Uterus (tissue), 4 donors: ENCODE measurements around the gene FEM1A. TPM values are rescaled to one million over a fixed set of nuclear protein-coding genes. Genes with fewer than 3 reads are reported as not detected.
"Not testable (repeated sequence)": the region's sequence is repeated elsewhere in the genome, so short reads cannot be mapped to it uniquely, and the experiment has no call there.

Source experiments
- DNase-seq, 2 donors: peaks; one replicate each; pipeline ENCODE4 v3.0.0-alpha.2; 2019 to 2020
- H3K27ac ChIP-seq, 2 donors: fragments of 200-600 bp; sonication (generic); 1 replicate in 1 of 2; 2 replicates in 1 of 2; pipeline ENCODE4 v1.5.1; 2016 to 2018
- H3K27me3 ChIP-seq, 2 donors: fragments of 200-600 bp; sonication (generic); one replicate each; pipeline ENCODE4 v1.5.1; 2018 to 2019; ENCODE audit warnings: control low read depth in 1 of 2
- H3K36me3 ChIP-seq, 2 donors: fragments of 200-600 bp; sonication (generic); one replicate each; pipeline ENCODE4 v1.5.1; 2019; ENCODE audit warnings: control low read depth in 1 of 2
- H3K4me1 ChIP-seq, 2 donors: fragments of 200-600 bp; sonication (generic); one replicate each; pipeline ENCODE4 v1.5.1; 2018 to 2019; ENCODE audit warnings: control low read depth in 1 of 2
- H3K4me3 ChIP-seq, 2 donors: fragments of 200-600 bp; sonication (generic); 1 replicate in 1 of 2; 2 replicates in 1 of 2; pipeline ENCODE4 v1.5.1; 2018 to 2019; ENCODE audit warnings: mild to moderate bottlenecking in 1 of 2
- H3K9me3 ChIP-seq, 2 donors: fragments of 200-600 bp; sonication (generic); one replicate each; pipeline ENCODE4 v1.5.1; 2019; ENCODE audit warnings: control low read depth in 1 of 2
- POLR2A ChIP-seq, 2 donors: fragments of 450-650 bp; IDR thresholded peaks; one replicate each; pipeline ENCODE4 v1.6.1; 2016; ENCODE audit warnings: antibody characterized with exemption in 2 of 2, mild to moderate bottlenecking in 1 of 2, moderate library complexity in 1 of 2
- intact Hi-C: fragments of 100-400 bp; cut with DNase I; formaldehyde crosslinking; loops from one replicate; pipeline ENCODE4 v1.15.1; 2023; ENCODE audit warnings: low total_unique reads
- total RNA-seq, 4 donors: library from RNA; depleted of rRNA in 3 of 4; stranded (reverse); fragments of >200 nt in 3 of 4; gene quantifications; one replicate each; pipeline versions ENCODE4 v1.1.0 to v1.2.4, GENCODE V29; 2014 to 2023
- TF ChIP-seq, protein P1 (sequence below), 4 experiments: fragments of 200-600 bp in 2 of 4; fragments of 450-650 bp in 2 of 4; sonication (generic) in 2 of 4; IDR thresholded peaks; one replicate each; pipeline ENCODE4 v1.5.1; 2016 to 2019; ENCODE audit warnings: antibody characterized with exemption in 4 of 4, mild to moderate bottlenecking in 2 of 4, moderate library complexity in 1 of 4
- donor health status: DM: yes; HTN: yes; CAD: no.

FEM1A gene
- total RNA-seq, 4 donors from 2014 or later: 9.4 to 12.4 (median 10.6) TPM

GRCh38 chr19:4803736-4804695 is 12.5 kb downstream of the FEM1A start:
- intact Hi-C loops: no loop called here
- Histone ChIP-seq H3K36me3 (no peaks in the 10 kb centered on the region), H3K27me3 (no peaks in the 10 kb centered on the region), H3K27ac (no peak overlapping the region), H3K9me3 (no peaks in the 10 kb centered on the region), H3K4me1 (no peaks in the 10 kb centered on the region), H3K4me3 (no peak overlapping the region)
- no peak for TF ChIP-seq POLR2A (IDR thresholded peaks at IDR 0.05)
- TF ChIP-seq, protein P1, sequence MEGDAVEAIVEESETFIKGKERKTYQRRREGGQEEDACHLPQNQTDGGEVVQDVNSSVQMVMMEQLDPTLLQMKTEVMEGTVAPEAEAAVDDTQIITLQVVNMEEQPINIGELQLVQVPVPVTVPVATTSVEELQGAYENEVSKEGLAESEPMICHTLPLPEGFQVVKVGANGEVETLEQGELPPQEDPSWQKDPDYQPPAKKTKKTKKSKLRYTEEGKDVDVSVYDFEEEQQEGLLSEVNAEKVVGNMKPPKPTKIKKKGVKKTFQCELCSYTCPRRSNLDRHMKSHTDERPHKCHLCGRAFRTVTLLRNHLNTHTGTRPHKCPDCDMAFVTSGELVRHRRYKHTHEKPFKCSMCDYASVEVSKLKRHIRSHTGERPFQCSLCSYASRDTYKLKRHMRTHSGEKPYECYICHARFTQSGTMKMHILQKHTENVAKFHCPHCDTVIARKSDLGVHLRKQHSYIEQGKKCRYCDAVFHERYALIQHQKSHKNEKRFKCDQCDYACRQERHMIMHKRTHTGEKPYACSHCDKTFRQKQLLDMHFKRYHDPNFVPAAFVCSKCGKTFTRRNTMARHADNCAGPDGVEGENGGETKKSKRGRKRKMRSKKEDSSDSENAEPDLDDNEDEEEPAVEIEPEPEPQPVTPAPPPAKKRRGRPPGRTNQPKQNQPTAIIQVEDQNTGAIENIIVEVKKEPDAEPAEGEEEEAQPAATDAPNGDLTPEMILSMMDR (IDR thresholded peaks at IDR 0.05): peak; percentile 42 to 70 (median 62)
- peak in 1 of 2 donors; percentile 54 for DNase-seq

- intact Hi-C loops: not testable (repeated sequence)
Measured at GRCh38 chr19:4805140-4805539, 13.6 kb downstream of the FEM1A start.

DNA sequence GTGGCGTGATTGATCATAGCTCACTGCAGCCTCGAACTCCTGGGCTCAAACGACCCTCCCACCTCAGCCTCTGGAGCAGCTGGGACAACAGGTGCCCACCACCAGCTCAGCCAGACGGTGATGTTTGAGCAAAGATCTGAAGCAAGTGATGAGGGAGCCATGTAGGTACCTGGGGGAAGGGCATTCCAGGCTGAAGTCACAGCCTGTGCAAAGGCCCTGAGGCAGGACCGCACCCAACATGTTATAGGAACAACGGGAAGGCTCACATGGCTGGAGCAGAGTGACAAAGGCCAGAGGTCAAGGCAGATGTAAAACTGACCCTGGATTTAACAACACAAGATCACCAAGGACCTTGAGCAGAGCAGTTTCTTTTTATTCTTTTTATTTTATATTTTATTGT is 14.8 kb downstream of the FEM1A start:
- TF ChIP-seq, protein P1 (IDR thresholded peaks at IDR 0.05): no peak
- no peak for TF ChIP-seq POLR2A (IDR thresholded peaks at IDR 0.05)
- Histone ChIP-seq H3K27me3 (no peaks in the 10 kb centered on the region), H3K27ac (no peak overlapping the region), H3K36me3 (no peaks in the 10 kb centered on the region), H3K4me1 (no peaks in the 10 kb centered on the region), H3K9me3 (no peaks in the 10 kb centered on the region), H3K4me3 (no peak overlapping the region)
- DNase-seq: no peak
- intact Hi-C loops: no loop called here

More at GRCh38 chr19:4805140-4805539, 13.6 kb downstream of the FEM1A start:
- not testable (repeated sequence) for H3K9me3 ChIP-seq, H3K4me3 ChIP-seq, H3K27me3 ChIP-seq, H3K36me3 ChIP-seq, H3K4me1 ChIP-seq, H3K27ac ChIP-seq, DNase-seq

DNA sequence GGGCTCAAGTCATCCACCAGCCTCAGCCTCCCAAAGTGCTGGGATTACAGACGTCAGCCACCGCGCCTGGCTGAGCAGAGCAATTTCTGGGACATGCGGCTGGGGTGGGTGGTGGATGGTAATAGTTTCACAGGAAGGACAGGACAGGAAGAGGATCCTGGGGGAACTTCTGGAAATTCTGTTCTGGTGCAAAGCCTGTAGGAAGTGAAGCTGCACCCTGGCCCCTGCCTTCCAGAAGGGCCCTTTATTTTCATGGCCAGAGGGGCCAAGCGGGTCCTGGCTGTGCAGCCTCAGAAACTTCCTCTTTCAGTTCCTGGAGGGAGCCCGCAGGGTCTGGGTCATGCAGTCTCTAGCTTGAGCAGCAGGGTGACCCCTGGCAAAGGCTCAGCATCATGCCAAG is 15.7 kb downstream of the FEM1A start:
- H3K4me3 ChIP-seq: no peak overlapping the region
- TF ChIP-seq, protein P1 (IDR thresholded peaks at IDR 0.05): no peak
- TF ChIP-seq POLR2A (IDR thresholded peaks at IDR 0.05): no peak
- DNase-seq: no peak
- no peaks in the 10 kb centered on the region for H3K9me3 ChIP-seq
- no peaks in the 10 kb centered on the region for H3K36me3 ChIP-seq
- no peaks in the 10 kb centered on the region for H3K27me3 ChIP-seq
- intact Hi-C loops: no loop called here
- H3K4me1 ChIP-seq: no peaks in the 10 kb centered on the region
- no peak overlapping the region for H3K27ac ChIP-seq

GRCh38 chr19:4811328-4812131 is 20.0 kb downstream of the FEM1A start:
- TF ChIP-seq, protein P1 (IDR thresholded peaks at IDR 0.05): peak; percentile 70 to 87 (median 77)
- TF ChIP-seq POLR2A (IDR thresholded peaks at IDR 0.05): no peak
- H3K36me3 ChIP-seq: no peaks in the 10 kb centered on the region
- H3K27me3 ChIP-seq: no peaks in the 10 kb centered on the region
- H3K27ac ChIP-seq: peak overlapping the region; percentile 90 to 94
- H3K9me3 ChIP-seq: no peaks in the 10 kb centered on the region
- DNase-seq: peak; percentile 78
- no peaks in the 10 kb centered on the region for H3K4me1 ChIP-seq
- intact Hi-C loops: loop anchor here (2.0 to 5.0 kb wide), 2 partner anchors 39 to 221 kb away; no protein-coding TSS in a partner anchor
- no peak overlapping the region for H3K4me3 ChIP-seq
